GM23338 (cell line): ENCODE data around the gene DENND4A. TPM values are rescaled to one million over a fixed set of nuclear protein-coding genes. Genes with fewer than 3 reads are reported as not detected.

Experiments
- ATAC-seq: fragments of 200-7000 bp; cut with Tn5 transposase; 3 replicates; pipeline ENCODE4 v1.9.1; 2020
- DNase-seq: peaks from one replicate; pipeline ENCODE4 v3.0.0-alpha.2; 2015; ENCODE audit warnings: low spot score
- H2AFZ ChIP-seq: fragments of 200-600 bp; sonication (generic); 2 replicates; pipeline ENCODE4 v1.8.0; 2016; ENCODE audit warnings: antibody characterized with exemption, mild to moderate bottlenecking, moderate library complexity
- H3F3A ChIP-seq: fragments of 200-600 bp; sonication (generic); replicated peaks from 2 replicates; pipeline ENCODE4 v1.8.0; 2017; ENCODE audit warnings: antibody characterized with exemption, mixed run types, low read depth
- H3K27ac ChIP-seq: fragments of 200-600 bp; sonication (generic); 2 replicates; pipeline ENCODE4 v1.6.1; 2016; ENCODE audit warnings: low read depth
- H3K27me3 ChIP-seq: fragments of 200-600 bp; sonication (generic); 2 replicates; pipeline ENCODE4 v1.8.0; 2016; ENCODE audit warnings: mild to moderate bottlenecking, mixed run types, moderate library complexity; ENCODE audit not compliant: insufficient read depth
- H3K36me3 ChIP-seq: fragments of 200-600 bp; sonication (generic); 2 replicates; pipeline ENCODE4 v1.8.0; 2016; ENCODE audit warnings: mild to moderate bottlenecking; ENCODE audit not compliant: insufficient read depth
- H3K4me1 ChIP-seq: fragments of 200-600 bp; sonication (generic); 2 replicates; pipeline ENCODE4 v1.8.0; 2016; ENCODE audit warnings: mild to moderate bottlenecking, moderate library complexity; ENCODE audit not compliant: insufficient read depth
- H3K4me2 ChIP-seq: fragments of 200-600 bp; sonication (generic); 2 replicates; pipeline ENCODE4 v1.7.1; 2017; ENCODE audit warnings: mixed run types
- H3K4me3 ChIP-seq: fragments of 200-600 bp; sonication (generic); 2 replicates; pipeline ENCODE4 v1.6.1; 2016; ENCODE audit warnings: mixed run types
- H3K79me2 ChIP-seq: fragments of 200-600 bp; sonication (generic); replicated peaks from 2 replicates; pipeline ENCODE4 v1.8.0; 2017; ENCODE audit warnings: mild to moderate bottlenecking; ENCODE audit not compliant: insufficient read depth
- H3K9me2 ChIP-seq: fragments of 200-600 bp; sonication (generic); 2 replicates; pipeline ENCODE4 v1.8.0; 2017; ENCODE audit not compliant: insufficient read depth
- H4K20me1 ChIP-seq: fragments of 200-600 bp; sonication (generic); replicated peaks from 2 replicates; pipeline ENCODE4 v1.8.0; 2017; ENCODE audit warnings: mild to moderate bottlenecking; ENCODE audit not compliant: insufficient read depth
- H3K27ac Mint-ChIP-seq: 2 replicates; pipeline ENCODE4 v1.8.0; 2020; ENCODE audit warnings: inconsistent platforms, mild to moderate bottlenecking, moderate library complexity, mixed read lengths
- H3K27me3 Mint-ChIP-seq: 3 replicates; pipeline ENCODE4 v1.8.0; 2022; ENCODE audit warnings: low read depth, mild to moderate bottlenecking, moderate library complexity, mixed read lengths, inconsistent platforms; ENCODE audit not compliant: insufficient read depth, poor library complexity
- H3K36me3 Mint-ChIP-seq: 3 replicates; pipeline ENCODE4 v1.8.0; 2021; ENCODE audit warnings: low read depth, mild to moderate bottlenecking, inconsistent platforms, moderate library complexity, mixed read lengths
- H3K4me1 Mint-ChIP-seq: 3 replicates; pipeline ENCODE4 v1.8.0; 2020; ENCODE audit warnings: mild to moderate bottlenecking, inconsistent platforms, mixed read lengths
- H3K4me3 Mint-ChIP-seq: 3 replicates; pipeline ENCODE4 v1.8.0; 2021; ENCODE audit warnings: moderate library complexity, mild to moderate bottlenecking, inconsistent platforms, mixed read lengths
- H3K9me3 Mint-ChIP-seq: 3 replicates; pipeline ENCODE4 v1.8.0; 2020; ENCODE audit warnings: moderate library complexity, mild to moderate bottlenecking, inconsistent platforms, mixed read lengths
- CREB1 ChIP-seq: fragments of 250-450 bp; sonication (Bioruptor Pico); IDR thresholded peaks from 2 replicates; pipeline ENCODE4 v1.5.0; 2020; ENCODE audit warnings: low read depth, mild to moderate bottlenecking, moderate library complexity
- CTCF ChIP-seq, 2 experiments: fragments of 200-600 bp in 1 of 2; sonication (generic) in 1 of 2; conservative IDR thresholded peaks; 2 replicates each; pipeline versions ENCODE4 v1.5.1 to v1.6.1; 2016 to 2017; ENCODE audit warnings: antibody characterized with exemption in 2 of 2, low read depth in 2 of 2, mild to moderate bottlenecking in 2 of 2, moderate library complexity in 1 of 2
- ETS1 ChIP-seq: IDR thresholded peaks from 2 replicates; pipeline ENCODE4 v1.6.1; 2016; ENCODE audit warnings: antibody characterized with exemption
- EZH2 ChIP-seq: fragments of 200-600 bp; sonication (generic); IDR thresholded peaks from one replicate; pipeline ENCODE4 v1.8.0; 2017; ENCODE audit warnings: antibody characterized with exemption, mild to moderate bottlenecking, low read depth; ENCODE audit not compliant: unreplicated experiment
- EZH2phosphoT487 ChIP-seq: fragments of 200-600 bp; sonication (generic); IDR thresholded peaks from one replicate; pipeline ENCODE4 v1.8.1; 2018; ENCODE audit warnings: antibody characterized with exemption; ENCODE audit not compliant: unreplicated experiment
- JUNB ChIP-seq: IDR thresholded peaks from one replicate; pipeline ENCODE4 v1.6.1; 2016; ENCODE audit warnings: antibody characterized with exemption; ENCODE audit not compliant: unreplicated experiment
- NANOG ChIP-seq: IDR thresholded peaks from 2 replicates; pipeline ENCODE4 v1.6.1; 2016; ENCODE audit warnings: antibody characterized with exemption, borderline replicate concordance
- POLR2AphosphoS5 ChIP-seq: IDR thresholded peaks from 2 replicates; pipeline ENCODE4 v1.6.1; 2016; ENCODE audit warnings: antibody characterized with exemption, low read depth
- REST ChIP-seq: IDR thresholded peaks from one replicate; pipeline ENCODE4 v1.6.1; 2018; ENCODE audit warnings: antibody characterized with exemption; ENCODE audit not compliant: unreplicated experiment
- STAT1 ChIP-seq: IDR thresholded peaks from one replicate; pipeline ENCODE4 v1.6.1; 2016; ENCODE audit warnings: antibody characterized with exemption; ENCODE audit not compliant: unreplicated experiment
- ZNF114 ChIP-seq: fragments of 250-450 bp; sonication (Bioruptor Pico); IDR thresholded peaks from 2 replicates; pipeline ENCODE4 v1.5.0; 2020; ENCODE audit warnings: mild to moderate bottlenecking, moderate library complexity
- ZNF462 ChIP-seq: fragments of 250-450 bp; sonication (Bioruptor Pico); IDR thresholded peaks from 2 replicates; pipeline ENCODE4 v1.5.0; 2020; ENCODE audit warnings: mild to moderate bottlenecking, moderate library complexity
- polyA plus RNA-seq: library from polyadenylated mRNA; unstranded; fragments of >200 nt; fragmentation: Nextera tagmentation; extraction: Ambion mirVana; gene quantifications from 2 replicates; pipeline ENCODE4 v1.2.1, GENCODE V29; 2016
- total RNA-seq: library from RNA; depleted of rRNA; stranded (reverse); fragments of >200 nt; shearing (Covaris generic); gene quantifications from 2 replicates; pipeline ENCODE4 v1.2.3, GENCODE V29; 2014

DENND4A gene
- total and polyA plus RNA-seq, 2 experiments from 2014 or later, result 3.4 to 9.0 TPM

GRCh38 chr15:65759441-65759840 lies 32.7 kb downstream of the DENND4A start:
- Mint-ChIP-seq H3K9me3 (no peaks in the 10 kb centered on the region), H3K4me1 (no peaks in the 10 kb centered on the region), H3K27me3 (no peaks in the 10 kb centered on the region), H3K4me3 (no peak overlapping the region), H3K27ac (no peak overlapping the region), H3K36me3 (no peaks in the 10 kb centered on the region)
- H3F3A ChIP-seq, result no peaks in the 10 kb centered on the region
- H3K27ac ChIP-seq, result no peak overlapping the region
- H3K4me1 ChIP-seq, result no peaks in the 10 kb centered on the region
- TF ChIP-seq CTCF (conservative IDR thresholded peaks at IDR 0.05; ENCODE audit: low read depth in 2 of 2) (no peak), EZH2phosphoT487 (no peak), ZNF114 (CRISPR knock-in tag) (no peak), ZNF462 (CRISPR knock-in tag) (no peak), JUNB (no peak), STAT1 (no peak), EZH2 (no peak), REST (no peak), ETS1 (no peak), CREB1 (CRISPR knock-in tag) (no peak), NANOG (no peak), POLR2AphosphoS5 (no peak)
- no peak for ATAC-seq
- H4K20me1 ChIP-seq, result no peaks in the 10 kb centered on the region
- H3K4me3 ChIP-seq, result no peak overlapping the region
- no peaks in the 10 kb centered on the region for H3K9me2 ChIP-seq
- no peaks in the 10 kb centered on the region for H3K36me3 ChIP-seq
- H2AFZ ChIP-seq, result no peak overlapping the region
- no peak overlapping the region for H3K4me2 ChIP-seq
- H3K79me2 ChIP-seq, result no peaks in the 10 kb centered on the region
- no peaks in the 10 kb centered on the region for H3K27me3 ChIP-seq
- no peak for DNase-seq
